GM10266 (cell line): ENCODE measurements around the gene HABP2.

ENCODE experiments used
- DNase-seq: peaks from one replicate; pipeline ENCODE4 v3.0.0; 2012; ENCODE audit errors: extremely low spot score
- CTCF ChIP-seq: IDR thresholded peaks from 2 replicates; pipeline ENCODE4 v1.5.1; 2012; ENCODE audit warnings: mild to moderate bottlenecking, low read depth; ENCODE audit not compliant: control insufficient read depth, insufficient read depth; ENCODE audit errors: missing control alignments

Gene HABP2

GRCh38 chr10:113524539-113525490 is 28.0 kb upstream of the HABP2 start:
- TF ChIP-seq CTCF = no peak
- no peak for DNase-seq

GRCh38 chr10:113525713-113526112 is 27.1 kb upstream of the HABP2 start:
- DNase-seq = no peak
- TF ChIP-seq CTCF = no peak

GRCh38 chr10:113527211-113527906 is 25.5 kb upstream of the HABP2 start:
- no peak for DNase-seq
- no peak for TF ChIP-seq CTCF

GRCh38 chr10:113528876-113529275 is 24.0 kb upstream of the HABP2 start:
- no peak for TF ChIP-seq CTCF
- DNase-seq = no peak

GRCh38 chr10:113529575-113529974 is 23.3 kb upstream of the HABP2 start:
- no peak for DNase-seq
- TF ChIP-seq CTCF = no peak

GRCh38 chr10:113530476-113530875 is 22.4 kb upstream of the HABP2 start:
- DNase-seq = no peak
- no peak for TF ChIP-seq CTCF

GRCh38 chr10:113532724-113533123 is 20.1 kb upstream of the HABP2 start:
- DNase-seq = no peak
- no peak for TF ChIP-seq CTCF
